Measurements from ENCODE around the gene CACNB1. TPM values are rescaled to one million over a fixed set of nuclear protein-coding genes. Genes with fewer than 3 reads are reported as not detected.

The CACNB1 gene
- total and polyA plus RNA-seq, 2 of the 4 experiments (the other 2 are of a cell fraction) = 2.5 to 8.6 TPM

DNA sequence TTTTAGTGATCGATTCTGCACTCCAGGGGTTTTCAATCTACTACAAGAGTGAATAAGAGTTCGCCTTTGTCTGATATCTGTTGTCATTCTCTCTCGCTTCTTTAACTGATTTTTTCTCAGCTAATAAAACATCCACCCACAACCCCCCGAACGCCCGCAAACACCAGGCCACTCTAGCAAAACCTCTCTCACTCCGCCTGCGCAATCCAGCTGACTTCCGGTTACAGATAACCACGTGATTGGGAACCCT lies 2.3 kb upstream of the CACNB1 start:
- H2BK120ac ChIP-seq (ENCODE audit: low read depth, low read length) = peak overlapping the region; percentile 43; the same call in 1 of the 2 replicates
- in situ Hi-C loops (cut with MboI; ENCODE audit: low sequenced_read_pairs) = no loop called here
- peak overlapping the region; percentile 85 to 96 for H4K8ac ChIP-seq (ENCODE audit: low read depth in 2 of 2, low read length in 2 of 2)
- peak overlapping the region; percentile 99 for H2AK5ac ChIP-seq (ENCODE audit: low read depth, low read length)
- peaks cover 21% of the 10 kb centered on the region for H3K9me1 ChIP-seq (ENCODE audit: insufficient read depth, low read length)
- H3K4me2 ChIP-seq (ENCODE audit: low read depth, low read length) = peak overlapping the region; percentile 63
- H3K79me1 ChIP-seq (ENCODE audit: low read depth in 1 of 2, low read length in 2 of 2) = peaks cover 42 to 71% of the 10 kb centered on the region in 2 experiments
- no TSS peak for BruUV-seq (replicated peaks)
- H3K36me3 ChIP-seq (ENCODE audit: control insufficient read depth, insufficient read depth, low read length) = peaks cover 34% of the 10 kb centered on the region
- H3K9ac ChIP-seq (ENCODE audit: low read depth, low read length) = peak overlapping the region; percentile 70
- peak; percentile 52 for ATAC-seq (ENCODE audit: low read depth)
- H3K56ac ChIP-seq (ENCODE audit: extremely low read depth, insufficient read depth, low read length) = peak overlapping the region; percentile 94
- CTCF ChIA-PET = interaction anchor here (0.7 to 1.4 kb wide), 2 partner anchors 9 to 32 kb away, joined by 3 to 8 read pairs; no protein-coding TSS in a partner anchor
- H3K4me3 ChIP-seq (ENCODE audit: insufficient read depth, low read depth, low read length) = peak overlapping the region; percentile 37
- peak overlapping the region; percentile 97 for H2BK5ac ChIP-seq (ENCODE audit: low read depth, low read length, poor library complexity, severe bottlenecking)
- WGBS, 2 experiments (ENCODE audit: extremely low coverage in 2 of 2, insufficient read length in 1 of 2) = no CpG with 5 or more reads among the region's 10 CpGs
- H3K4me1 ChIP-seq (ENCODE audit: control insufficient read depth, insufficient read depth, low read length) = peaks cover 19% of the 10 kb centered on the region
- H4K5ac ChIP-seq (ENCODE audit: low read depth, low read length) = peak overlapping the region; percentile 50
- intact Hi-C loops (cut with micrococcal nuclease) = no loop called here
- POLR2A ChIA-PET (ENCODE audit: unreplicated experiment) = interaction anchor here (0.5 to 0.7 kb wide), 6 partner anchors 9 to 244 kb away, joined by 4 to 18 read pairs (median 7); no protein-coding TSS in a partner anchor
- peak overlapping the region; percentile 98 for H3K14ac ChIP-seq (replicated peaks; ENCODE audit: low read depth, low read length)
- peak overlapping the region; percentile 72; the same call in 1 of the 2 replicates for H3K23ac ChIP-seq (ENCODE audit: low read depth, low read length)
- dilution Hi-C loops (cut with HindIII; ENCODE audit: low sequenced_read_pairs, unreplicated experiment) = no loop called here
- H3K9me3 ChIP-seq (ENCODE audit: control insufficient read depth, insufficient read depth, low read length) = no peaks in the 10 kb centered on the region
- TF ChIP-seq CEBPB (IDR thresholded peaks at IDR 0.05; ENCODE audit: low read depth, low read length) = peak; percentile 87
- TF ChIP-seq, protein P1, sequence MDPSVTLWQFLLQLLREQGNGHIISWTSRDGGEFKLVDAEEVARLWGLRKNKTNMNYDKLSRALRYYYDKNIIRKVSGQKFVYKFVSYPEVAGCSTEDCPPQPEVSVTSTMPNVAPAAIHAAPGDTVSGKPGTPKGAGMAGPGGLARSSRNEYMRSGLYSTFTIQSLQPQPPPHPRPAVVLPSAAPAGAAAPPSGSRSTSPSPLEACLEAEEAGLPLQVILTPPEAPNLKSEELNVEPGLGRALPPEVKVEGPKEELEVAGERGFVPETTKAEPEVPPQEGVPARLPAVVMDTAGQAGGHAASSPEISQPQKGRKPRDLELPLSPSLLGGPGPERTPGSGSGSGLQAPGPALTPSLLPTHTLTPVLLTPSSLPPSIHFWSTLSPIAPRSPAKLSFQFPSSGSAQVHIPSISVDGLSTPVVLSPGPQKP (IDR thresholded peaks at IDR 0.05; ENCODE audit: borderline replicate concordance, low read depth, low read length) = peak; percentile 21; the same call in 1 of the 2 replicates
- TF ChIP-seq MAFK (IDR thresholded peaks at IDR 0.05; ENCODE audit: low read depth, low read length) = no peak
- no peak for TF ChIP-seq CHD1 (IDR thresholded peaks at IDR 0.05; ENCODE audit: low read depth, low read length)
- TF ChIP-seq, protein P2, sequence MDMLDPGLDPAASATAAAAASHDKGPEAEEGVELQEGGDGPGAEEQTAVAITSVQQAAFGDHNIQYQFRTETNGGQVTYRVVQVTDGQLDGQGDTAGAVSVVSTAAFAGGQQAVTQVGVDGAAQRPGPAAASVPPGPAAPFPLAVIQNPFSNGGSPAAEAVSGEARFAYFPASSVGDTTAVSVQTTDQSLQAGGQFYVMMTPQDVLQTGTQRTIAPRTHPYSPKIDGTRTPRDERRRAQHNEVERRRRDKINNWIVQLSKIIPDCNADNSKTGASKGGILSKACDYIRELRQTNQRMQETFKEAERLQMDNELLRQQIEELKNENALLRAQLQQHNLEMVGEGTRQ (IDR thresholded peaks at IDR 0.05; ENCODE audit: low read depth, low read length) = peak; percentile 97
- H2AFZ ChIP-seq (replicated peaks; ENCODE audit: low read length, poor library complexity) = peak overlapping the region; percentile 75
- H4K91ac ChIP-seq (ENCODE audit: insufficient read depth, low read depth, low read length) = peak overlapping the region; percentile 91
- peak overlapping the region; percentile 79 for H3K27ac ChIP-seq (ENCODE audit: insufficient read depth, low read length)
- H4K20me1 ChIP-seq (ENCODE audit: insufficient read depth, low read length) = peaks cover 40% of the 10 kb centered on the region
- peak overlapping the region; percentile 47; the same call in 1 of the 2 replicates for H2BK20ac ChIP-seq (ENCODE audit: low read depth, low read length)
- DNase-seq = peak; percentile 96
- H3K27me3 ChIP-seq (ENCODE audit: control insufficient read depth, insufficient read depth, low read length) = no peaks in the 10 kb centered on the region
- peak overlapping the region; percentile 96 for H3K4ac ChIP-seq (ENCODE audit: low read depth, low read length)
- H2BK15ac ChIP-seq (ENCODE audit: low read depth, low read length) = no peak overlapping the region; the same call in 2 of the 3 replicates
- H2AK9ac ChIP-seq (replicated peaks; ENCODE audit: low read depth, low read length, poor library complexity) = peak overlapping the region; percentile 98
- peak overlapping the region; percentile 7; the same call in 1 of the 2 replicates for H3K18ac ChIP-seq (ENCODE audit: low read depth, low read length)

Measured in IMR-90 (cell line).